CD4-positive, alpha-beta T cell (primary cell): ENCODE results near the gene PTPRD. TPM values are rescaled to one million over a fixed set of nuclear protein-coding genes. Genes with fewer than 3 reads are reported as not detected.
"Not testable (repeated sequence)": the region's sequence is repeated elsewhere in the genome, so short reads cannot be mapped to it uniquely, and the experiment has no call there.

ENCODE experiments used
- ATAC-seq: fragments of 200-7000 bp; cut with Tn5 transposase; one replicate; pipeline ENCODE4 v1.10.0; 2022; ENCODE audit warnings: mild to moderate bottlenecking; ENCODE audit not compliant: poor library complexity
- CTCF ChIA-PET: fragments of 350-600 bp; sonication (Branson Sonifier 250); formaldehyde crosslinking; loops from one replicate; lab custom pipeline; 2021; ENCODE audit warnings: antibody characterized with exemption, inconsistent platforms; lab: Charles Lee
- POLR2A ChIA-PET: fragments of 350-600 bp; sonication (Branson Sonifier 250); formaldehyde crosslinking; loops from one replicate; lab custom pipeline; 2021; ENCODE audit warnings: antibody characterized with exemption, inconsistent platforms; lab: Charles Lee
- DNase-seq, 14 experiments: peaks; one replicate each; pipeline ENCODE4 v3.0.0-alpha.2; 2013 to 2020; ENCODE audit warnings: mixed read lengths in 2 of 14
- H3K27ac ChIP-seq, 2 donors: one replicate each; pipeline versions ENCODE4 v1.5.1 to v1.7.0; 2013; ENCODE audit warnings: low read length in 2 of 2, low read depth in 1 of 2, mild to moderate bottlenecking in 1 of 2
- H3K27me3 ChIP-seq, 2 experiments: 1 replicate in 1 of 2; 2 replicates in 1 of 2; pipeline versions ENCODE4 v1.6.1 to v1.7.0; 2013; ENCODE audit warnings: low read length in 2 of 2, control low read depth in 1 of 2, mild to moderate bottlenecking in 1 of 2, moderate library complexity in 1 of 2; ENCODE audit not compliant: insufficient read depth in 2 of 2, control insufficient read depth in 1 of 2
- H3K36me3 ChIP-seq: one replicate; pipeline ENCODE4 v1.6.1; 2013; ENCODE audit warnings: low read length, control low read depth; ENCODE audit not compliant: insufficient read depth
- H3K4me1 ChIP-seq: one replicate; pipeline ENCODE4 v1.6.1; 2013; ENCODE audit warnings: low read length, control low read depth; ENCODE audit not compliant: insufficient read depth
- H3K4me3 ChIP-seq: one replicate; pipeline ENCODE4 v1.5.1; 2013; ENCODE audit warnings: mild to moderate bottlenecking, low read length, moderate library complexity
- H3K9me3 ChIP-seq, 2 experiments: 1 replicate in 1 of 2; 2 replicates in 1 of 2; pipeline versions ENCODE4 v1.6.1 to v1.7.0; 2013; ENCODE audit warnings: low read length in 2 of 2, mild to moderate bottlenecking in 2 of 2, control low read depth in 1 of 2, moderate library complexity in 1 of 2; ENCODE audit not compliant: control insufficient read depth in 1 of 2, insufficient read depth in 1 of 2
- H3K27ac Mint-ChIP-seq: one replicate; pipeline ENCODE4 v1.8.0; 2020; ENCODE audit warnings: mixed read lengths
- H3K27me3 Mint-ChIP-seq: one replicate; pipeline ENCODE4 v1.8.0; 2021; ENCODE audit warnings: mixed read lengths
- H3K36me3 Mint-ChIP-seq: one replicate; pipeline ENCODE4 v1.8.0; 2021; ENCODE audit warnings: low read depth, mixed read lengths
- H3K4me1 Mint-ChIP-seq: one replicate; pipeline ENCODE4 v1.8.0; 2021; ENCODE audit warnings: low read depth, mixed read lengths
- H3K4me3 Mint-ChIP-seq: one replicate; pipeline ENCODE4 v1.8.0; 2020; ENCODE audit warnings: mild to moderate bottlenecking, mixed read lengths
- H3K9me3 Mint-ChIP-seq: one replicate; pipeline ENCODE4 v1.8.0; 2020; ENCODE audit warnings: mixed read lengths
- CTCF ChIP-seq: fragments of 200-600 bp; IDR thresholded peaks from one replicate; pipeline ENCODE4 v1.8.0; 2022; ENCODE audit warnings: antibody characterized with exemption, mild to moderate bottlenecking
- intact Hi-C, 2 experiments: fragments of 100-400 bp; cut with DNase I in 1 of 2; cut with micrococcal nuclease in 1 of 2; formaldehyde crosslinking; loops; one replicate each; pipeline versions ENCODE4 v1.15.1 to v1.9.0; 2023 to 2025; cut with DNase I, micrococcal nuclease
- total RNA-seq, 174 experiments: library from RNA in 2 of 174; stranded (reverse) in 2 of 174; gene quantifications; one replicate each; pipeline ENCODE4 v1.2.3 and lab custom pipeline; 2021 to 2026

PTPRD gene
- total RNA-seq, 2 experiments from 2014 or later = not detected

DNA sequence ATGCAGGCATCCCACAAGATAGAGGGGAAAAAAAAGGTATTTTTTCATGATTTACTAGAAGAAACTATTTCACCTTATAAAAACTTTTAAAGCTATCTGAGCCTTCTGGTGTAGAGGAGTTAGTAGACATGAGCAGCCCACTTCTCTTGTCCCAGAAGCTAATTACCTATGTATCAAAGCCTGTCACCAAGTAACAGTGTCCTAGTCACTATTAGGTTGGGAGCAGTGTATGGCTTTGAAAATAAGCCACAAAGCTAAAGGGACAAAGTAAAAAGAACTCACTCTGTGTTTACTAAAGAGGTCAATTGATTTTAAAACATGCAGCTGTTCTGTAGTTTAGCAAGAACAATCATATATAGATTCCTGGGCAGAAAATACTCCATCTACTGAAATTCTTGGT lies 1286.1 kb downstream of the PTPRD start:
- Mint-ChIP-seq H3K9me3 (peaks cover 3% of the 10 kb centered on the region), H3K36me3 (no peaks in the 10 kb centered on the region), H3K27me3 (no peaks in the 10 kb centered on the region), H3K4me3 (no peak overlapping the region), H3K27ac (no peak overlapping the region), H3K4me1 (no peaks in the 10 kb centered on the region)
- ChIA-PET CTCF (no interaction called here), POLR2A (no interaction called here)
- TF ChIP-seq CTCF = no peak
- no peak overlapping the region for H3K27ac ChIP-seq
- intact Hi-C loops = no loop called here
- no peaks in the 10 kb centered on the region for H3K9me3 ChIP-seq
- H3K4me3 ChIP-seq = no peak overlapping the region
- no peak for DNase-seq
- H3K27me3 ChIP-seq = no peaks in the 10 kb centered on the region
- H3K36me3 ChIP-seq = no peaks in the 10 kb centered on the region
- H3K4me1 ChIP-seq = no peaks in the 10 kb centered on the region
- ATAC-seq = no peak

DNA sequence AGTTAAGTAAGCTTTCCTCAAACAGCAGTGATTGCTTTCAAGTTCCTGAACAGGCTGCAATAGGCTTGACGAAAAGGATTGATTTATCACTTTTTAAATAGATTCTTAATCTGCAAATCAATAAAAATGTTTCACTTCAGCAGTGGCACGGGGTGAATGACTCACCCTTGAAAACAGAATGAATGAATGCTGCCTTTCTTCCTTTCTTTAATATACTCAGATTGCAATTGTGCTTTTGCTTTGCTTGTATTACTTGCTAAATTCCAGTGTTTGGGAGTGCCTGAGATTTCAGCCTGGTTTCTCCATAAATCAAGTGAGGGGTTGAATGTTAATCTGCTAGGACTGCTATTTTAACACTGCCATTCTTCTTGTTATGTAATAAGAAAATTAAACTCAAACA lies 1293.8 kb downstream of the PTPRD start:
- intact Hi-C loops = no loop called here
- no peak for ATAC-seq
- DNase-seq = no peak
- peaks cover 0 to 3% of the 10 kb centered on the region in 2 experiments for H3K9me3 ChIP-seq
- no peak overlapping the region for H3K4me3 Mint-ChIP-seq
- H3K4me3 ChIP-seq = no peak overlapping the region
- H3K27ac ChIP-seq = no peak overlapping the region
- H3K27ac Mint-ChIP-seq = no peak overlapping the region
- H3K36me3 Mint-ChIP-seq = no peaks in the 10 kb centered on the region
- POLR2A ChIA-PET = no interaction called here
- H3K4me1 Mint-ChIP-seq = no peaks in the 10 kb centered on the region
- H3K27me3 Mint-ChIP-seq = no peaks in the 10 kb centered on the region
- H3K27me3 ChIP-seq = no peaks in the 10 kb centered on the region
- CTCF ChIA-PET = no interaction called here
- no peaks in the 10 kb centered on the region for H3K36me3 ChIP-seq
- H3K9me3 Mint-ChIP-seq = peaks cover 2% of the 10 kb centered on the region
- no peaks in the 10 kb centered on the region for H3K4me1 ChIP-seq
- TF ChIP-seq CTCF = no peak

DNA sequence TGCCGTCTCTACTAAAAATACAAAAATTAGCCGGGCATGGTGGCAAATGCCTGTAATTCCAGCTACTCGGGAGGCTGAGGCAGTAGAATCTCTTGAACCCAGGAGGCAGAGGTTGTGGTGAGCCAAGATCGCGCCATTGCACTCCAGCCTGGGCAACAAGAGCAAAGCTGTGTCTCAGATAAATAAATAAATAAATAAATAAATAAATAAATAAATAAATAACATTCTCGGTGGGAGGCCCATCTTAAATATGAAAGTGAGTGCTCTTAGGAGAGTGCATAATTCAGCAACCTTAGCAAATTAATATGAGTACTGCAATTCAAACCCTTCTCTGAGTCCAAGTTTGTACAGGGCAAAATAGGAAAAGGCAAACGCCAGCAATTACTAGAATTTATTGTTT lies 1302.1 kb downstream of the PTPRD start:
- DNase-seq, H3K27me3 ChIP-seq, H3K9me3 ChIP-seq, POLR2A ChIA-PET, H3K4me3 Mint-ChIP-seq, H3K27ac Mint-ChIP-seq, intact Hi-C loops, H3K27me3 Mint-ChIP-seq, H3K9me3 Mint-ChIP-seq, CTCF ChIA-PET, H3K4me3 ChIP-seq, H3K4me1 ChIP-seq, H3K36me3 ChIP-seq, ATAC-seq, H3K27ac ChIP-seq, H3K36me3 Mint-ChIP-seq, H3K4me1 Mint-ChIP-seq: not testable (repeated sequence)

DNA sequence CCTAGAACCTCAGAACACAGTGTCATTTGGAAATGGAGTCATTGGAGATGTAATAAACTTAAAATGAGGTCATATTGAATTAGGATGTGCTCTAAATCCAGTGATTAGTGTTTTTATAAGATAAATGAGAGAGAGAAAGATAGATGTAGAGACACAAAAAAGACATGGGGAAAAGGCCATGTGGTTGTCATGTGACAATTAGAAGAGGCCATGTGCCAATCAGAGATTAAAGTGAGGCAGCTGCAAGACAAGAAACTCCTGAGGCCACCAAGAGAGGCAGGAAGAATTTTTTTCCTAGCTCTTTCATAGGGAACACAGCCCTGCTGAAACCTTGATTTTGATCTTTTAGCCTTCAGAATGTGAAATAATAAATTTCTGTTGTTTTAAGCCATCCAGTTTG lies 1307.2 kb downstream of the PTPRD start:
- H3K27ac ChIP-seq = no peak overlapping the region

More for the DNA sequence above, 1307.2 kb downstream of the PTPRD start:
- Mint-ChIP-seq H3K27me3 (no peaks in the 10 kb centered on the region), H3K4me1 (no peaks in the 10 kb centered on the region), H3K36me3 (no peaks in the 10 kb centered on the region), H3K4me3 (no peak overlapping the region), H3K27ac (no peak overlapping the region), H3K9me3 (no peaks in the 10 kb centered on the region)
- POLR2A ChIA-PET = no interaction called here
- intact Hi-C loops = no loop called here
- ATAC-seq (no peak), DNase-seq (no peak)
- no peaks in the 10 kb centered on the region for H3K36me3 ChIP-seq
- CTCF ChIA-PET = no interaction called here
- no peaks in the 10 kb centered on the region for H3K9me3 ChIP-seq
- no peak for TF ChIP-seq CTCF
- no peak overlapping the region for H3K4me3 ChIP-seq
- no peaks in the 10 kb centered on the region for H3K27me3 ChIP-seq
- H3K4me1 ChIP-seq = no peaks in the 10 kb centered on the region
